SK-N-SH (cell line): ENCODE measurements around the gene RAPGEF2. TPM values are rescaled to one million over a fixed set of nuclear protein-coding genes. Genes with fewer than 3 reads are reported as not detected.

Source experiments
- CTCF ChIA-PET: fragments of 300-600, 350-600 bp; formaldehyde crosslinking; extraction: SDS; loops from one replicate; lab custom pipeline; 2021; lab: Yijun Ruan, JAX
- POLR2A ChIA-PET: fragments of 350-600 bp; sonication (Branson Sonifier 250); formaldehyde crosslinking; extraction: SDS; loops from one replicate; lab custom pipeline; 2020; ENCODE audit warnings: antibody characterized with exemption, inconsistent platforms; lab: Yijun Ruan, JAX
- DNase-seq: peaks from one replicate; pipeline ENCODE4 v3.0.0; 2012
- H2AFZ ChIP-seq: fragments of 200-600 bp; sonication (generic); 2 replicates; pipeline ENCODE4 v1.8.1; 2016; ENCODE audit warnings: antibody characterized with exemption, mild to moderate bottlenecking, low read depth
- H3F3A ChIP-seq: fragments of 200-600 bp; sonication (generic); replicated peaks from 2 replicates; pipeline ENCODE3; 2016; ENCODE audit warnings: antibody characterized with exemption, mild to moderate bottlenecking; ENCODE audit not compliant: insufficient read depth
- H3K27ac ChIP-seq, 2 experiments: fragments of 200-500 bp in 1 of 2; fragments of 200-600 bp in 1 of 2; sonication (Bioruptor generic) in 1 of 2; sonication (generic), shearing (Covaris generic) in 1 of 2; 2 replicates each; pipeline versions ENCODE4 v1.5.1 to v1.6.1; 2014 to 2016; ENCODE audit warnings: low read depth in 2 of 2, inconsistent platforms in 1 of 2, low read length in 1 of 2, mild to moderate bottlenecking in 1 of 2, mixed read lengths in 1 of 2
- H3K27me3 ChIP-seq: fragments of 200-600 bp; sonication (generic), shearing (Covaris generic); 2 replicates; pipeline ENCODE4 v1.6.1; 2016; ENCODE audit warnings: mixed run types; ENCODE audit not compliant: insufficient read depth
- H3K36me3 ChIP-seq, 2 experiments: fragments of 200-500 bp in 1 of 2; fragments of 200-600 bp in 1 of 2; sonication (Bioruptor generic) in 1 of 2; sonication (generic) in 1 of 2; replicated peaks in 1 of 2; 2 replicates each; pipeline versions ENCODE3 to v1.5.1; 2014 to 2016; ENCODE audit warnings: low read length in 1 of 2, mild to moderate bottlenecking in 1 of 2; ENCODE audit not compliant: insufficient read depth in 2 of 2, control insufficient read depth in 1 of 2
- H3K4me1 ChIP-seq, 2 experiments: fragments of 200-500 bp in 1 of 2; fragments of 200-600 bp in 1 of 2; sonication (Bioruptor generic) in 1 of 2; sonication (generic), shearing (Covaris generic) in 1 of 2; 2 replicates each; pipeline versions ENCODE4 v1.5.1 to v1.6.1; 2014 to 2016; ENCODE audit warnings: low read depth in 1 of 2, low read length in 1 of 2, mixed run types in 1 of 2; ENCODE audit not compliant: insufficient read depth in 2 of 2, control insufficient read depth in 1 of 2
- H3K4me2 ChIP-seq: fragments of 200-600 bp; sonication (generic), shearing (Covaris generic); 2 replicates; pipeline ENCODE4 v1.6.1; 2017; ENCODE audit warnings: mixed run types
- H3K4me3 ChIP-seq, 2 experiments: fragments of 200-500 bp in 1 of 2; fragments of 200-600 bp in 1 of 2; sonication (Bioruptor generic) in 1 of 2; sonication (generic), shearing (Covaris generic) in 1 of 2; 2 replicates each; pipeline versions ENCODE4 v1.5.1 to v1.8.1; 2014 to 2016; ENCODE audit warnings: low read depth in 2 of 2, inconsistent platforms in 1 of 2, low read length in 1 of 2, mild to moderate bottlenecking in 1 of 2, mixed read lengths in 1 of 2, moderate library complexity in 1 of 2
- H3K79me2 ChIP-seq: fragments of 200-600 bp; sonication (generic); 2 replicates; pipeline ENCODE4 v1.8.1; 2017; ENCODE audit warnings: mild to moderate bottlenecking; ENCODE audit not compliant: insufficient read depth
- H3K9ac ChIP-seq: fragments of 200-600 bp; sonication (generic); 2 replicates; pipeline ENCODE4 v1.6.1; 2017; ENCODE audit warnings: mixed run types
- H3K9me2 ChIP-seq: fragments of 200-600 bp; sonication (generic); 2 replicates; pipeline ENCODE4 v1.6.1; 2017; ENCODE audit warnings: mixed run types
- H3K9me3 ChIP-seq: fragments of 200-600 bp; sonication (generic); 2 replicates; pipeline ENCODE4 v1.6.1; 2017; ENCODE audit warnings: mixed run types, mild to moderate bottlenecking, moderate library complexity
- H4K20me1 ChIP-seq: fragments of 200-600 bp; sonication (generic); 2 replicates; pipeline ENCODE4 v1.6.1; 2017; ENCODE audit warnings: mild to moderate bottlenecking, mixed run types; ENCODE audit not compliant: insufficient read depth
- CTCF ChIP-seq: fragments of 200-600 bp; sonication (generic); IDR thresholded peaks from 2 replicates; pipeline ENCODE4 v1.6.1; 2017; ENCODE audit warnings: antibody characterized with exemption, mild to moderate bottlenecking, moderate library complexity
- EP300 ChIP-seq, 2 experiments: IDR thresholded peaks; 2 replicates each; pipeline versions ENCODE4 v1.4.0 to v1.6.1; 2012; ENCODE audit warnings: borderline replicate concordance in 1 of 2, low read depth in 1 of 2, low read length in 1 of 2
- EZH2phosphoT487 ChIP-seq: fragments of 200-600 bp; sonication (generic); IDR thresholded peaks from 2 replicates; pipeline ENCODE4 v1.6.1; 2017; ENCODE audit warnings: low read depth, mixed run types, mild to moderate bottlenecking, antibody characterized with exemption, moderate library complexity, borderline replicate concordance
- FOXM1 ChIP-seq: IDR thresholded peaks from 2 replicates; pipeline ENCODE4 v1.4.0; 2012; ENCODE audit warnings: low read depth, mild to moderate bottlenecking
- GATA2 ChIP-seq: sonication (generic); formaldehyde crosslinking; IDR thresholded peaks from 2 replicates; pipeline ENCODE4 v1.5.0; 2020; ENCODE audit warnings: mild to moderate bottlenecking, missing genetic modification reagents
- JUND ChIP-seq: IDR thresholded peaks from 2 replicates; pipeline ENCODE4 v1.4.0; 2012
- MAX ChIP-seq: IDR thresholded peaks from 2 replicates; pipeline ENCODE4 v1.4.0; 2012; ENCODE audit warnings: low read depth
- NRF1 ChIP-seq: IDR thresholded peaks from 2 replicates; pipeline ENCODE4 v1.6.1; 2012; ENCODE audit warnings: low read depth, mild to moderate bottlenecking, low read length
- RAD21 ChIP-seq: IDR thresholded peaks from 2 replicates; pipeline ENCODE4 v1.6.1; 2012; ENCODE audit warnings: mild to moderate bottlenecking, low read length
- RCOR1 ChIP-seq: fragments of 150-350 bp; IDR thresholded peaks from 2 replicates; pipeline ENCODE4 v1.6.1; 2017; ENCODE audit warnings: antibody characterized with exemption, low read length
- RFX5 ChIP-seq: IDR thresholded peaks from 2 replicates; pipeline ENCODE4 v1.6.1; 2012; ENCODE audit warnings: mild to moderate bottlenecking, improper control_type of control experiment, low read length
- WGBS: methylation state at CpG from one replicate; pipeline ENCODE4 v1.1.6; 2017; ENCODE audit warnings: low lambda C conversion rate; 5-methylcytosine and 5-hydroxymethylcytosine counted together
- polyA plus RNA-seq, 3 experiments: library from polyadenylated mRNA; depleted of rRNA; stranded (reverse); fragments of >200 nt; gene quantifications; 2 replicates each; pipeline ENCODE4 v1.2.3, GENCODE V29; 2012

Gene RAPGEF2
- polyA plus RNA-seq, 1 of the 3 experiments (the other 2 are of a cell fraction) = 19.2 TPM

DNA sequence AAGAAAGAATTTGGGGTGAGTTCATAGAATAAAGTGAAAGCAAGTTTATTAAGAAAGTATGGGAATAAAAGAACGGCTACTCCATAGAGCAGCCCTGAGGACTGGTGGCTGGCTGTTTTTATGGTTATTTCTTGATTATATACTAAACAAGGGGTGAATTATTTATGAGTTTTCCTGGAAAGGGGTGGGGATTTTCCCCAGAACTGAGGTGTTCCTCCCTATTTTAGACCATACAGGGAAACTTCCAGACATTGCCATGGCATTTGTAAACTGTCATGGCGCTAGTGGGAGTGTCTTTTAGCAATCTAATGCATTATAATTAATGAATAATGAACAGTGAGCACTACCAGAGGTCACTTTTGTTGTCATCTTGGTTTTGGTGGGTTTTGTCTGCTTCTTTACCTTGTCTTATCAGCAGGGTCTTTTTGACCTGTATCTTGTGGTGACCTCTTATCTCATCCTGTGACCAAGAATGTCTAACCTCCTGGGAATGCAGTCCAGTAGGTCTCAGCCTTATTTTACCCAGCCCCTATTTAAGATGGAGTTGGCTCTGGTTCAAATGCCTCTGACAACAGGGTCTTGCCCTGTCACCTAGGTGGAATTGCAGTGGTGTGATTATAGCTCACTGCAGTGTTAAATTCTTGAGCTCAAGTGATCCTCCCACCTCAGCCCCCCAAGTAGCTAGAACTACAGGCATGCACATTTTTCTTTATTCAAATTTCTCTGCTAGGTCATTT lies 27.1 kb downstream of the RAPGEF2 start:
- Histone ChIP-seq H3K79me2 (peaks cover 87% of the 10 kb centered on the region), H3K9me2 (no peaks in the 10 kb centered on the region), H3K9ac (no peak overlapping the region), H3K9me3 (no peaks in the 10 kb centered on the region), H3F3A (peaks cover 5% of the 10 kb centered on the region), H3K4me3 (no peak overlapping the region), H3K27me3 (no peaks in the 10 kb centered on the region), H3K36me3 (no peaks in the 10 kb centered on the region), H3K4me2 (no peak overlapping the region), H2AFZ (no peak overlapping the region), H3K27ac (no peak overlapping the region), H4K20me1 (peaks cover 48% of the 10 kb centered on the region), H3K4me1 (no peaks in the 10 kb centered on the region; a peak in 1 of 4 replicates)
- CTCF ChIA-PET = no interaction called here
- TF ChIP-seq NRF1 = no peak
- no peak for TF ChIP-seq GATA2 (CRISPR knock-in tag)
- TF ChIP-seq CTCF = no peak
- no peak for TF ChIP-seq JUND
- no peak for TF ChIP-seq RFX5
- no peak for TF ChIP-seq RAD21
- no peak for TF ChIP-seq RCOR1
- no peak for TF ChIP-seq MAX
- no peak for TF ChIP-seq EZH2phosphoT487
- WGBS = 94% methylated on average over 2 of the region's 2 CpGs
- POLR2A ChIA-PET = no interaction called here
- no peak for DNase-seq

- Histone ChIP-seq H3K27ac (no peak overlapping the region), H3K4me2 (no peak overlapping the region), H2AFZ (no peak overlapping the region), H3K4me3 (no peak overlapping the region), H3K36me3 (no peaks in the 10 kb centered on the region), H3K27me3 (no peaks in the 10 kb centered on the region), H3K79me2 (peaks cover 87% of the 10 kb centered on the region), H3K9me2 (no peaks in the 10 kb centered on the region), H4K20me1 (peaks cover 41% of the 10 kb centered on the region), H3K4me1 (no peaks in the 10 kb centered on the region), H3K9ac (no peak overlapping the region), H3K9me3 (no peaks in the 10 kb centered on the region), H3F3A (peaks cover 5% of the 10 kb centered on the region)
- DNase-seq = no peak
- POLR2A ChIA-PET = no interaction called here
- CTCF ChIA-PET = no interaction called here
- WGBS = 98% methylated on average over 6 of the region's 6 CpGs
- TF ChIP-seq EP300 (IDR thresholded peaks at IDR 0.05; ENCODE audit: borderline replicate concordance in 1 of 2, low read depth in 1 of 2, low read length in 1 of 2) (no peak), MAX (no peak), FOXM1 (no peak)
Measured at GRCh38 chr4:159131564-159131963, 28.7 kb downstream of the RAPGEF2 start.
